HepG2 (cell line): ENCODE measurements around the gene IPO9. TPM values are rescaled to one million over a fixed set of nuclear protein-coding genes. Genes with fewer than 3 reads are reported as not detected.

Experiments used
- CEBPZ ChIP-seq: IDR thresholded peaks from 2 replicates; pipeline ENCODE4 v1.6.1; 2012; ENCODE audit warnings: low read length, improper control_type of control experiment
- HMGXB3 ChIP-seq: sonication (generic); formaldehyde crosslinking; IDR thresholded peaks from 2 replicates; pipeline ENCODE4 v1.4.0; 2020; ENCODE audit warnings: missing genetic modification reagents, borderline replicate concordance
- KIAA2018 ChIP-seq: sonication (generic); formaldehyde crosslinking; IDR thresholded peaks from 2 replicates; pipeline ENCODE4 v1.5.0; 2020; ENCODE audit warnings: mild to moderate bottlenecking, missing genetic modification reagents, borderline replicate concordance
- MXD4 ChIP-seq: IDR thresholded peaks from 2 replicates; pipeline ENCODE4 v1.6.1; 2016; ENCODE audit warnings: mild to moderate bottlenecking, missing biosample characterization, missing genetic modification reagents
- SALL1 ChIP-seq: sonication (generic); formaldehyde crosslinking; IDR thresholded peaks from 2 replicates; pipeline ENCODE4 v1.8.0; 2022; ENCODE audit warnings: mild to moderate bottlenecking, missing genetic modification reagents
- ZBTB7A ChIP-seq: sonication (generic); formaldehyde crosslinking; IDR thresholded peaks from 2 replicates; pipeline ENCODE4 v1.8.0; 2022; ENCODE audit warnings: mild to moderate bottlenecking, missing genetic modification reagents
- ZNF609 ChIP-seq: sonication (generic); formaldehyde crosslinking; IDR thresholded peaks from 2 replicates; pipeline ENCODE4 v1.4.0; 2020; ENCODE audit warnings: mild to moderate bottlenecking, missing genetic modification reagents, borderline replicate concordance
- polyA plus RNA-seq, 8 experiments: library from polyadenylated mRNA; depleted of rRNA in 3 of 8; stranded (reverse) in 7 of 8; unstranded in 1 of 8; fragments of >200 nt; fragmentation: Illumina TruSeq in 4 of 8; extraction: Trizol in 4 of 8; gene quantifications; 2 replicates each; pipeline versions ENCODE4 v1.2.1 to v1.2.3, GENCODE V29; 2011 to 2016; ENCODE audit warnings: low read depth in 4 of 8, missing spikeins in 1 of 8, mixed read lengths in 1 of 8; ENCODE audit not compliant: insufficient read depth in 1 of 8
- total RNA-seq, 5 experiments: library from RNA; depleted of rRNA; stranded (reverse); fragments of >200 nt; fragmentation: Illumina TruSeq; extraction: Trizol; gene quantifications; 2 replicates each; pipeline ENCODE4 v1.2.3, GENCODE V29; 2016; ENCODE audit warnings: low read depth in 1 of 5

Gene IPO9
- total and polyA plus RNA-seq, 2 of the 13 experiments (the other 11 are each of a cell fraction or from before 2014, with no cell fraction given) = 31.0 to 34.8 TPM

- TF ChIP-seq KIAA2018 (no peak), ZNF609 (no peak), MXD4 (CRISPR knock-in tag) (no peak), SALL1 (CRISPR knock-in tag) (peak; percentile 57; the same call in 1 of the 2 replicates), HMGXB3 (CRISPR knock-in tag) (no peak), CEBPZ (no peak), ZBTB7A (CRISPR knock-in tag) (no peak)
These were observed 19.3 kb downstream of the IPO9 start (continued) for GRCh38 chr1:201848230-201848629.
